RCC 7860 (cell line): Measurements from ENCODE around the gene GPR139.

Experiments
- DNase-seq: peaks from one replicate; pipeline ENCODE4 v3.0.0-alpha.2; 2015; ENCODE audit warnings: low spot score
- FAIRE-seq: peaks from 2 replicates; lab custom pipeline; 2012; peaks lifted over from hg19 to GRCh38; lab: Jason Lieb, UNC

The GPR139 gene

GRCh38 chr16:20073203-20074098 is at the start of gene GPR139:
TSS of gene GPR139 (minus strand) at chr16:20073890. CDS start at chr16:20073616, 274 bp downstream.
- DNase-seq (no peak), FAIRE-seq (no peak)

GRCh38 chr16:20122011-20122410 is 48.3 kb upstream of the GPR139 start:
- no peak for FAIRE-seq
- no peak for DNase-seq

GRCh38 chr16:20114356-20114755 is 40.7 kb upstream of the GPR139 start:
- FAIRE-seq, result peak; percentile 45

GRCh38 chr16:20111143-20111542 is 37.5 kb upstream of the GPR139 start:
- FAIRE-seq, result no peak
- no peak for DNase-seq

More at GRCh38 chr16:20114356-20114755, 40.7 kb upstream of the GPR139 start:
- peak; percentile 52 for DNase-seq

GRCh38 chr16:20107083-20107482 is 33.4 kb upstream of the GPR139 start:
- no peak for FAIRE-seq
- no peak for DNase-seq

GRCh38 chr16:20104563-20105183 is 31.0 kb upstream of the GPR139 start:
- no peak for FAIRE-seq

GRCh38 chr16:20102521-20102920 is 28.8 kb upstream of the GPR139 start:
- FAIRE-seq (no peak), DNase-seq (no peak)

More at GRCh38 chr16:20104563-20105183, 31.0 kb upstream of the GPR139 start:
- no peak for DNase-seq

GRCh38 chr16:20102021-20102420 is 28.3 kb upstream of the GPR139 start:
- no peak for DNase-seq
- FAIRE-seq, result no peak

- DNase-seq (no peak), FAIRE-seq (no peak)
Measured at GRCh38 chr16:20099375-20099774, 25.7 kb upstream of the GPR139 start.

GRCh38 chr16:20094157-20094556 is 20.5 kb upstream of the GPR139 start:
- DNase-seq, result no peak
- no peak for FAIRE-seq

GRCh38 chr16:20089246-20089965 is 15.7 kb upstream of the GPR139 start:
- no peak for FAIRE-seq
- no peak for DNase-seq

GRCh38 chr16:20084624-20085226 is 11.0 kb upstream of the GPR139 start:
- DNase-seq, result no peak
- FAIRE-seq, result no peak

GRCh38 chr16:20079106-20079505 is 5.4 kb upstream of the GPR139 start:
- no peak for FAIRE-seq
- DNase-seq, result no peak

- no peak for FAIRE-seq
Measured at GRCh38 chr16:20075243-20075642, 1.6 kb upstream of the GPR139 start.

GRCh38 chr16:20074099-20074991 is 655 bp upstream of the GPR139 start:
- no peak for FAIRE-seq
- no peak for DNase-seq

More at GRCh38 chr16:20075243-20075642, 1.6 kb upstream of the GPR139 start:
- DNase-seq, result no peak

- DNase-seq (no peak), FAIRE-seq (no peak)
Measured at GRCh38 chr16:20072874-20073202, 852 bp downstream of the GPR139 start.

GRCh38 chr16:20072146-20072873 is 1.4 kb downstream of the GPR139 start:
- no peak for FAIRE-seq

GRCh38 chr16:20064931-20065330 is 8.8 kb downstream of the GPR139 start:
- no peak for DNase-seq
- no peak for FAIRE-seq

More at GRCh38 chr16:20072146-20072873, 1.4 kb downstream of the GPR139 start:
- DNase-seq, result no peak

- no peak for DNase-seq
- FAIRE-seq, result no peak
Measured at GRCh38 chr16:20064520-20064919, 9.2 kb downstream of the GPR139 start.
